Endometrium (tissue), 2 donors: ENCODE measurements around the gene ZNF701.
"Not testable (repeated sequence)": the region's sequence is repeated elsewhere in the genome, so short reads cannot be mapped to it uniquely, and the experiment has no call there.

ENCODE experiments used
- FAIRE-seq: peaks from 2 replicates; lab custom pipeline; 2012; peaks lifted over from hg19 to GRCh38; lab: Jason Lieb, UNC
- donor health status: control.
- donor health status: control.

ZNF701 gene

GRCh38 chr19:52570000-52570861 lies at the start of gene ZNF701:
ZNF701 (plus strand) TSS chr19:52570287; CDS start chr19:52574148, 3,861 bp downstream.
- FAIRE-seq: peak; percentile 55

GRCh38 chr19:52522551-52522950 lies 47.5 kb upstream of the ZNF701 start:
- no peak for FAIRE-seq

GRCh38 chr19:52524086-52524485 lies 46.0 kb upstream of the ZNF701 start:
- FAIRE-seq: no peak

GRCh38 chr19:52527134-52527955 lies 42.7 kb upstream of the ZNF701 start, which contains the start of gene ZNF808:
ZNF808 (plus strand) TSS chr19:52527668; CDS start chr19:52543285, 15,617 bp downstream.
- FAIRE-seq: no peak

GRCh38 chr19:52527956-52528351 lies 42.1 kb upstream of the ZNF701 start:
- FAIRE-seq: no peak

- FAIRE-seq: peak; percentile 74
These were observed 37.6 kb upstream of the ZNF701 start for GRCh38 chr19:52532480-52532879.

- no peak for FAIRE-seq
These were observed 36.2 kb upstream of the ZNF701 start for GRCh38 chr19:52533901-52534300.

GRCh38 chr19:52535385-52535770 lies 34.7 kb upstream of the ZNF701 start:
- FAIRE-seq: not testable (repeated sequence)

- no peak for FAIRE-seq
These were observed 34.2 kb upstream of the ZNF701 start for GRCh38 chr19:52535771-52536447.

GRCh38 chr19:52536448-52536800 lies 33.7 kb upstream of the ZNF701 start:
- no peak for FAIRE-seq

- not testable (repeated sequence) for FAIRE-seq
These were observed 31.3 kb upstream of the ZNF701 start for GRCh38 chr19:52538815-52539214.

GRCh38 chr19:52541176-52541575 lies 28.9 kb upstream of the ZNF701 start:
- not testable (repeated sequence) for FAIRE-seq

GRCh38 chr19:52541608-52542007 lies 28.5 kb upstream of the ZNF701 start:
- FAIRE-seq: no peak

- not testable (repeated sequence) for FAIRE-seq
These were observed 27.5 kb upstream of the ZNF701 start for GRCh38 chr19:52542541-52542940.

- FAIRE-seq: no peak
These were observed 27.0 kb upstream of the ZNF701 start for GRCh38 chr19:52542984-52543664.

- no peak for FAIRE-seq
These were observed 15.7 kb upstream of the ZNF701 start for GRCh38 chr19:52554216-52554971.

- FAIRE-seq: no peak
These were observed 12.7 kb upstream of the ZNF701 start for GRCh38 chr19:52557231-52557995.

- not testable (repeated sequence) for FAIRE-seq
These were observed 11.2 kb upstream of the ZNF701 start for GRCh38 chr19:52558732-52559445.

GRCh38 chr19:52561611-52562010 lies 8.5 kb upstream of the ZNF701 start:
- FAIRE-seq: not testable (repeated sequence)

- FAIRE-seq: no peak
These were observed 4.0 kb upstream of the ZNF701 start for GRCh38 chr19:52566121-52566520.
